ENCODE results near the gene ROR2. TPM values are rescaled to one million over a fixed set of nuclear protein-coding genes. Genes with fewer than 3 reads are reported as not detected.

The ROR2 gene
- total and polyA plus RNA-seq, 2 donors (not counting 3 experiments of a cell fraction or from before 2014, with no cell fraction given): not detected

- H4K20me1 ChIP-seq (replicated peaks; ENCODE audit: control insufficient read depth, extremely low read depth, insufficient read depth, low read length): no peaks in the 10 kb centered on the region
- no peaks in the 10 kb centered on the region for H3K79me2 ChIP-seq (ENCODE audit: control insufficient read depth, insufficient read depth, low read length)
- POLR2A ChIA-PET: no interaction called here
- no peaks in the 10 kb centered on the region for H3K9me3 ChIP-seq (replicated peaks; ENCODE audit: control insufficient read depth, insufficient read depth, low read length)
- no peaks in the 10 kb centered on the region for H3K36me3 ChIP-seq (ENCODE audit: control insufficient read depth in 2 of 2, extremely low read depth in 1 of 2, insufficient read depth in 2 of 2, low read length in 2 of 2)
- H3K27ac ChIP-seq (ENCODE audit: insufficient read depth, low read depth, low read length): no peak overlapping the region
- no peaks in the 10 kb centered on the region for H3K9me1 ChIP-seq (replicated peaks; ENCODE audit: control insufficient read depth, extremely low read depth, insufficient read depth, low read length)
- no peaks in the 10 kb centered on the region for H3K4me1 ChIP-seq (ENCODE audit: control insufficient read depth, extremely low read depth, insufficient read depth, low read length)
- TF ChIP-seq POLR2AphosphoS5 (IDR thresholded peaks at IDR 0.05; ENCODE audit: insufficient read depth, low read depth, low read length): no peak
- TF ChIP-seq JUN (IDR thresholded peaks at IDR 0.05; ENCODE audit: borderline replicate concordance, insufficient read depth, insufficient read length, low read depth): no peak
- TF ChIP-seq CTCF (IDR thresholded peaks at IDR 0.05; ENCODE audit: extremely low read depth in 1 of 2, insufficient read depth in 1 of 2, low read depth in 1 of 2, low read length in 2 of 2): no peak
- TF ChIP-seq MYC (IDR thresholded peaks at IDR 0.05; ENCODE audit: low read depth, low read length): no peak
- no peak for TF ChIP-seq EZH2 (IDR thresholded peaks at IDR 0.05; ENCODE audit: borderline replicate concordance, low read depth, low read length, severe bottlenecking)
- no peak for TF ChIP-seq FOS (IDR thresholded peaks at IDR 0.05; ENCODE audit: borderline replicate concordance, insufficient read depth, low read length)
- TF ChIP-seq POLR2A (IDR thresholded peaks at IDR 0.05; ENCODE audit: low read depth, low read length): no peak
- TF ChIP-seq GATA2 (IDR thresholded peaks at IDR 0.05; ENCODE audit: insufficient read depth, insufficient read length, low read depth, low read length): no peak
- TF ChIP-seq MAX (IDR thresholded peaks at IDR 0.05; ENCODE audit: insufficient read depth, insufficient read length): no peak
- dilution Hi-C loops (cut with MboI; ENCODE audit: extremely low pct_ligation_motif_present, low sequenced_read_pairs): no loop called here
- H3K27me3 ChIP-seq (ENCODE audit: control insufficient read depth in 2 of 2, insufficient read depth in 2 of 2, low read length in 2 of 2): no peaks in the 10 kb centered on the region
- no peak for FAIRE-seq
- DNase-seq (ENCODE audit: low read depth, low spot score): no peak
- H3K4me2 ChIP-seq (ENCODE audit: insufficient read depth, low read length): no peak overlapping the region
- CTCF ChIA-PET: no interaction called here
- BruUV-seq (replicated peaks): no TSS peak
- no peak overlapping the region for H3K4me3 ChIP-seq (replicated peaks in 1 of 3; ENCODE audit: insufficient read depth in 1 of 3, low read depth in 1 of 3, low read length in 3 of 3)
- no peak overlapping the region for H3K9ac ChIP-seq (replicated peaks; ENCODE audit: extremely low read depth, insufficient read depth, low read length)
- intact Hi-C loops (cut with micrococcal nuclease): no loop called here
- no peak overlapping the region for H2AFZ ChIP-seq (ENCODE audit: low read depth, low read length)
Observed at GRCh38 chr9:91845879-91846278, 104.1 kb downstream of the ROR2 start.

Measured in endothelial cell of umbilical vein (primary cell).